DOHH2 (cell line): ENCODE data around the gene MANSC4.

Experiments used
- H3F3A ChIP-seq: fragments of 200-600 bp; sonication (generic), shearing (Covaris generic); 2 replicates; pipeline ENCODE4 v1.6.0; 2016; ENCODE audit warnings: antibody characterized with exemption, mild to moderate bottlenecking; ENCODE audit not compliant: control insufficient read depth, insufficient read depth
- H3K27ac ChIP-seq: fragments of 200-600 bp; sonication (generic); 2 replicates; pipeline ENCODE4 v1.5.1; 2014; ENCODE audit warnings: low read depth, mild to moderate bottlenecking, low read length, moderate library complexity
- H3K27me3 ChIP-seq: fragments of 200-600 bp; sonication (generic); 2 replicates; pipeline ENCODE4 v1.6.1; 2014; ENCODE audit warnings: mild to moderate bottlenecking, low read length, mixed read lengths; ENCODE audit not compliant: control insufficient read depth
- H3K36me3 ChIP-seq: fragments of 200-600 bp; sonication (generic); 2 replicates; pipeline ENCODE4 v1.6.1; 2014; ENCODE audit warnings: mild to moderate bottlenecking, low read length, moderate library complexity, mixed read lengths; ENCODE audit not compliant: control insufficient read depth
- H3K4me1 ChIP-seq: fragments of 200-600 bp; sonication (generic); 2 replicates; pipeline ENCODE4 v1.6.1; 2014; ENCODE audit warnings: mild to moderate bottlenecking, low read length, mixed read lengths; ENCODE audit not compliant: control insufficient read depth
- H3K4me2 ChIP-seq: fragments of 200-600 bp; sonication (generic); 2 replicates; pipeline ENCODE4 v1.6.0; 2014; ENCODE audit warnings: mild to moderate bottlenecking, low read length, moderate library complexity
- H3K4me3 ChIP-seq: fragments of 200-600 bp; sonication (generic); 2 replicates; pipeline ENCODE4 v1.5.1; 2014; ENCODE audit warnings: mild to moderate bottlenecking, low read length, mixed read lengths
- H3K79me2 ChIP-seq: fragments of 200-600 bp; sonication (generic); 2 replicates; pipeline ENCODE4 v1.6.1; 2014; ENCODE audit warnings: mild to moderate bottlenecking, low read length, mixed read lengths; ENCODE audit not compliant: control insufficient read depth
- H3K9me2 ChIP-seq: fragments of 200-600 bp; sonication (generic); replicated peaks from 2 replicates; pipeline ENCODE4 v1.6.1; 2014; ENCODE audit warnings: mild to moderate bottlenecking, low read length, mixed read lengths; ENCODE audit not compliant: control insufficient read depth
- H3K9me3 ChIP-seq: fragments of 200-600 bp; sonication (generic); 2 replicates; pipeline ENCODE4 v1.6.1; 2014; ENCODE audit warnings: antibody characterized with exemption, low read length, mixed read lengths; ENCODE audit not compliant: control insufficient read depth, insufficient read depth
- H4K20me1 ChIP-seq: fragments of 200-600 bp; sonication (generic); 2 replicates; pipeline ENCODE4 v1.6.0; 2014; ENCODE audit warnings: low read depth, mild to moderate bottlenecking, antibody characterized with exemption, low read length, moderate library complexity; ENCODE audit not compliant: control insufficient read depth, insufficient read depth
- CTCF ChIP-seq: fragments of 200-600 bp; sonication (generic); IDR thresholded peaks from one replicate; pipeline ENCODE4 v1.5.1; 2014; ENCODE audit warnings: antibody characterized with exemption, mild to moderate bottlenecking, low read depth, low read length; ENCODE audit not compliant: poor library complexity, severe bottlenecking
- EZH2phosphoT487 ChIP-seq: fragments of 200-600 bp; sonication (generic); IDR thresholded peaks from 2 replicates; pipeline ENCODE4 v1.6.1; 2017; ENCODE audit warnings: borderline replicate concordance, mild to moderate bottlenecking, antibody characterized with exemption, low read length, moderate library complexity, mixed read lengths

The MANSC4 gene

GRCh38 chr12:27800819-27801218 lies 20.8 kb upstream of the MANSC4 start:
- H3K27ac ChIP-seq, result no peak overlapping the region
- no peak overlapping the region for H3K4me3 ChIP-seq
- H3K36me3 ChIP-seq, result peaks cover 35% of the 10 kb centered on the region
- 0 out of 2 replicates have a peak, but pooled peaks cover 3% of the 10 kb centered on the region for H3K4me1 ChIP-seq
- no peak for TF ChIP-seq EZH2phosphoT487
- no peak for TF ChIP-seq CTCF
- no peak overlapping the region for H3K4me2 ChIP-seq
- no peaks in the 10 kb centered on the region for H3K79me2 ChIP-seq
- no peaks in the 10 kb centered on the region for H3K27me3 ChIP-seq
- H3K9me3 ChIP-seq, result no peaks in the 10 kb centered on the region
- H3F3A ChIP-seq, result no peaks in the 10 kb centered on the region
- no peaks in the 10 kb centered on the region for H3K9me2 ChIP-seq
- H4K20me1 ChIP-seq, result no peaks in the 10 kb centered on the region

GRCh38 chr12:27797301-27798025 lies 17.4 kb upstream of the MANSC4 start:
- Histone ChIP-seq H3K9me2 (no peaks in the 10 kb centered on the region), H3K27ac (no peak overlapping the region), H3K9me3 (no peaks in the 10 kb centered on the region), H3K79me2 (no peaks in the 10 kb centered on the region), H3K4me1 (no peaks in the 10 kb centered on the region), H3F3A (no peaks in the 10 kb centered on the region), H3K4me3 (no peak overlapping the region), H3K27me3 (no peaks in the 10 kb centered on the region), H3K36me3 (peaks cover 57% of the 10 kb centered on the region), H4K20me1 (no peaks in the 10 kb centered on the region), H3K4me2 (no peak overlapping the region)
- TF ChIP-seq EZH2phosphoT487, result no peak
- TF ChIP-seq CTCF, result no peak

- H3F3A ChIP-seq, result no peaks in the 10 kb centered on the region
- H3K79me2 ChIP-seq, result peaks cover 1% of the 10 kb centered on the region; the same call in 1 of the 2 replicates
- H3K4me1 ChIP-seq, result no peaks in the 10 kb centered on the region
- H3K36me3 ChIP-seq, result peaks cover 66% of the 10 kb centered on the region
- no peak overlapping the region for H3K27ac ChIP-seq
- H3K9me2 ChIP-seq, result no peaks in the 10 kb centered on the region
- no peak overlapping the region for H3K4me2 ChIP-seq
- no peaks in the 10 kb centered on the region for H3K27me3 ChIP-seq
- no peaks in the 10 kb centered on the region for H3K9me3 ChIP-seq
- no peak overlapping the region for H3K4me3 ChIP-seq
- H4K20me1 ChIP-seq, result no peaks in the 10 kb centered on the region
- TF ChIP-seq EZH2phosphoT487, result no peak
- no peak for TF ChIP-seq CTCF
Observed at GRCh38 chr12:27796128-27796527, 16.1 kb upstream of the MANSC4 start.
